HEK293 (cell line): ENCODE results near the gene TADA3.
A peak's percentile ranks its signal among the peaks of the same experiment; 100 is the strongest.

Source experiments
- ATF2 ChIP-seq: fragments of 450-650 bp; formaldehyde crosslinking; IDR thresholded peaks from 2 replicates; pipeline ENCODE4 v1.5.1; 2016; ENCODE audit warnings: missing biosample characterization, missing genetic modification characterization, low read depth
- CTCF ChIP-seq: fragments of 450-650 bp; formaldehyde crosslinking; IDR thresholded peaks from 2 replicates; pipeline ENCODE4 v1.5.1; 2016; ENCODE audit warnings: missing biosample characterization, missing genetic modification characterization
- HOXA7 ChIP-seq: sonication (generic); formaldehyde crosslinking; IDR thresholded peaks from 2 replicates; pipeline ENCODE4 v1.8.1; 2022; ENCODE audit warnings: missing genetic modification reagents, borderline replicate concordance
- KLF9 ChIP-seq: fragments of 450-650 bp; formaldehyde crosslinking; IDR thresholded peaks from 2 replicates; pipeline ENCODE4 v1.5.1; 2016; ENCODE audit warnings: missing biosample characterization, missing genetic modification characterization, low read depth
- REST ChIP-seq: fragments of 450-650 bp; formaldehyde crosslinking; IDR thresholded peaks from 2 replicates; pipeline ENCODE4 v1.5.1; 2016; ENCODE audit warnings: missing biosample characterization, missing genetic modification characterization
- ZBTB8A ChIP-seq: fragments of 450-650 bp; formaldehyde crosslinking; IDR thresholded peaks from 2 replicates; pipeline ENCODE4 v1.5.1; 2016; ENCODE audit warnings: missing biosample characterization, missing genetic modification characterization
- ZEB2 ChIP-seq: fragments of 450-650 bp; formaldehyde crosslinking; IDR thresholded peaks from 2 replicates; pipeline ENCODE4 v1.5.1; 2016; ENCODE audit warnings: missing biosample characterization, missing genetic modification characterization
- ZNF138 ChIP-seq: fragments of 450-650 bp; formaldehyde crosslinking; IDR thresholded peaks from 2 replicates; pipeline ENCODE4 v1.5.1; 2016; ENCODE audit warnings: missing biosample characterization, missing genetic modification characterization, borderline replicate concordance
- ZNF214 ChIP-seq: fragments of 450-650 bp; formaldehyde crosslinking; IDR thresholded peaks from 2 replicates; pipeline ENCODE4 v1.5.1; 2017; ENCODE audit warnings: missing biosample characterization, mild to moderate bottlenecking, missing genetic modification characterization, borderline replicate concordance
- ZNF302 ChIP-seq: fragments of 450-650 bp; formaldehyde crosslinking; IDR thresholded peaks from 2 replicates; pipeline ENCODE4 v1.5.1; 2016; ENCODE audit warnings: missing biosample characterization, missing genetic modification characterization, low read depth
- ZNF335 ChIP-seq: fragments of 450-650 bp; formaldehyde crosslinking; conservative IDR thresholded peaks from 2 replicates; pipeline ENCODE4 v1.5.1; 2016; ENCODE audit warnings: missing biosample characterization, missing genetic modification characterization
- ZNF529 ChIP-seq: fragments of 450-650 bp; formaldehyde crosslinking; IDR thresholded peaks from 2 replicates; pipeline ENCODE4 v1.5.1; 2017; ENCODE audit warnings: missing genetic modification characterization, missing biosample characterization; ENCODE audit not compliant: insufficient replicate concordance
- ZNF785 ChIP-seq: fragments of 450-650 bp; formaldehyde crosslinking; IDR thresholded peaks from 2 replicates; pipeline ENCODE4 v1.5.1; 2016; ENCODE audit warnings: missing biosample characterization, missing genetic modification characterization

- no peak for TF ChIP-seq ZNF529
- TF ChIP-seq HOXA7: no peak
- no peak for TF ChIP-seq ZNF138
- no peak for TF ChIP-seq ATF2 (tag by site-specific recombination)
- no peak for TF ChIP-seq KLF9 (tag by site-specific recombination)
- TF ChIP-seq ZNF214 (tag by site-specific recombination): no peak
- TF ChIP-seq REST (tag by site-specific recombination): no peak
- 0 out of 2 replicates have a peak, but pooled peaks have one; percentile 17 for TF ChIP-seq ZBTB8A
- TF ChIP-seq ZNF785 (tag by site-specific recombination): no peak
- TF ChIP-seq CTCF (tag by site-specific recombination): no peak
- TF ChIP-seq ZEB2 (tag by site-specific recombination): no peak
- TF ChIP-seq ZNF335 (tag by site-specific recombination): no peak; the same call in 1 of the 2 replicates
- TF ChIP-seq ZNF302: no peak
Measured at GRCh38 chr3:9809615-9810432, 17.6 kb upstream of the TADA3 start, which contains the start of gene TTLL3.
